Stomach (tissue), 9 donors: ENCODE results near the gene GPC5. TPM values are rescaled to one million over a fixed set of nuclear protein-coding genes. Genes with fewer than 3 reads are reported as not detected.

Experiments
- DNase-seq, 2 donors: peaks; one replicate each; pipeline versions ENCODE4 v3.0.0 to v3.0.0-alpha.2; 2013 to 2019
- H3K27ac ChIP-seq, 5 donors: fragments of 200-600 bp in 4 of 5; sonication (generic) in 4 of 5; one replicate each; pipeline ENCODE4 v1.5.1; 2013 to 2019; ENCODE audit warnings: mild to moderate bottlenecking in 1 of 5, moderate library complexity in 1 of 5
- H3K27me3 ChIP-seq, 3 donors: fragments of 200-600 bp; sonication (generic); one replicate each; pipeline ENCODE4 v1.5.1; 2017 to 2019; ENCODE audit warnings: mixed run types in 1 of 3
- H3K36me3 ChIP-seq, 4 donors: fragments of 200-600 bp; sonication (generic); 1 replicate in 3 of 4; 2 replicates in 1 of 4; pipeline ENCODE4 v1.5.1; 2016 to 2019
- H3K4me1 ChIP-seq, 4 donors: fragments of 200-600 bp; sonication (generic); one replicate each; pipeline ENCODE4 v1.5.1; 2016 to 2019
- H3K4me3 ChIP-seq, 4 donors: fragments of 200-600 bp; sonication (generic) in 3 of 4; one replicate each; pipeline ENCODE4 v1.5.1; 2016 to 2019; ENCODE audit warnings: mild to moderate bottlenecking in 1 of 4
- H3K9me3 ChIP-seq, 4 donors: fragments of 200-600 bp; sonication (generic); one replicate each; pipeline ENCODE4 v1.5.1; 2016 to 2019
- EP300 ChIP-seq: sonication (generic); formaldehyde crosslinking; IDR thresholded peaks from one replicate; pipeline ENCODE4 v1.6.1; 2017; ENCODE audit warnings: antibody characterized with exemption
- POLR2A ChIP-seq, 4 donors: fragments of 450-650 bp; IDR thresholded peaks; one replicate each; pipeline ENCODE4 v1.6.1; 2016; ENCODE audit warnings: antibody characterized with exemption in 4 of 4, control low read depth in 2 of 4, mild to moderate bottlenecking in 1 of 4, moderate library complexity in 1 of 4
- POLR2AphosphoS5 ChIP-seq, 3 donors: sonication (generic); formaldehyde crosslinking; IDR thresholded peaks; one replicate each; pipeline ENCODE4 v1.6.1; 2016; ENCODE audit warnings: antibody characterized with exemption in 3 of 3
- WGBS, 5 donors: extraction: QIAGEN DNeasy Blood & Tissue Kit in 3 of 5; methylation state at CpG; one replicate each; pipeline versions ENCODE4 v1.1.5 to v1.1.7; 2013 to 2018; 5-methylcytosine and 5-hydroxymethylcytosine counted together
- intact Hi-C: fragments of 100-400 bp; cut with DNase I; formaldehyde crosslinking; loops from one replicate; pipeline ENCODE4 v1.15.1; 2023; ENCODE audit warnings: low total_unique reads
- polyA plus RNA-seq, 3 donors: library from polyadenylated mRNA; stranded (reverse); fragments of 200-250 nt; gene quantifications; one replicate each; pipeline ENCODE4 v1.2.3, GENCODE V29; 2013
- total RNA-seq, 5 donors: library from RNA; depleted of rRNA; stranded (reverse); fragments of >200 nt; gene quantifications; one replicate each; pipeline versions ENCODE4 v1.1.0 to v1.2.3, GENCODE V29; 2014 to 2016
- TF ChIP-seq, protein P1 (sequence below), 7 experiments: fragments of 450-650 bp in 4 of 7; fragments of 200-600 bp in 3 of 7; sonication (generic) in 3 of 7; IDR thresholded peaks; one replicate each; pipeline ENCODE4 v1.5.1; 2016 to 2019; ENCODE audit warnings: antibody characterized with exemption in 7 of 7, control low read depth in 2 of 7, mild to moderate bottlenecking in 1 of 7
- donor health status: healthy with polysubstance abuse.
- donor health status: Bipolar disorder and iron deficiency.
- donor health status: healthy.

Gene GPC5
- total and polyA plus RNA-seq, 8 donors: 0.87 to 2.8 TPM; not detected in 6

- intact Hi-C loops: no loop called here
- Histone ChIP-seq H3K27me3 (no peaks in the 10 kb centered on the region), H3K4me3 (no peak overlapping the region), H3K9me3 (no peaks in the 10 kb centered on the region), H3K4me1 (peaks cover 0 to 4% (median 0%) of the 10 kb centered on the region in 4 donors), H3K27ac (no peak overlapping the region), H3K36me3 (no peaks in the 10 kb centered on the region)
- no peak for DNase-seq
- TF ChIP-seq, protein P1, sequence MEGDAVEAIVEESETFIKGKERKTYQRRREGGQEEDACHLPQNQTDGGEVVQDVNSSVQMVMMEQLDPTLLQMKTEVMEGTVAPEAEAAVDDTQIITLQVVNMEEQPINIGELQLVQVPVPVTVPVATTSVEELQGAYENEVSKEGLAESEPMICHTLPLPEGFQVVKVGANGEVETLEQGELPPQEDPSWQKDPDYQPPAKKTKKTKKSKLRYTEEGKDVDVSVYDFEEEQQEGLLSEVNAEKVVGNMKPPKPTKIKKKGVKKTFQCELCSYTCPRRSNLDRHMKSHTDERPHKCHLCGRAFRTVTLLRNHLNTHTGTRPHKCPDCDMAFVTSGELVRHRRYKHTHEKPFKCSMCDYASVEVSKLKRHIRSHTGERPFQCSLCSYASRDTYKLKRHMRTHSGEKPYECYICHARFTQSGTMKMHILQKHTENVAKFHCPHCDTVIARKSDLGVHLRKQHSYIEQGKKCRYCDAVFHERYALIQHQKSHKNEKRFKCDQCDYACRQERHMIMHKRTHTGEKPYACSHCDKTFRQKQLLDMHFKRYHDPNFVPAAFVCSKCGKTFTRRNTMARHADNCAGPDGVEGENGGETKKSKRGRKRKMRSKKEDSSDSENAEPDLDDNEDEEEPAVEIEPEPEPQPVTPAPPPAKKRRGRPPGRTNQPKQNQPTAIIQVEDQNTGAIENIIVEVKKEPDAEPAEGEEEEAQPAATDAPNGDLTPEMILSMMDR (IDR thresholded peaks at IDR 0.05): no peak
- TF ChIP-seq POLR2A (IDR thresholded peaks at IDR 0.05) (no peak), EP300 (no peak), POLR2AphosphoS5 (IDR thresholded peaks at IDR 0.05) (no peak)
- WGBS, 5 donors: 23 to 46% (median 33%) methylated on average over 4 of the region's 4 CpGs
Observed at GRCh38 chr13:91725646-91726045, 327.2 kb downstream of the GPC5 start.

GRCh38 chr13:91726671-91727070, 328.2 kb downstream of the GPC5 start:
- TF ChIP-seq POLR2AphosphoS5 (IDR thresholded peaks at IDR 0.05): no peak
- TF ChIP-seq, protein P1 (IDR thresholded peaks at IDR 0.05): no peak
- no peak for TF ChIP-seq POLR2A (IDR thresholded peaks at IDR 0.05)
- TF ChIP-seq EP300: no peak
- H3K4me3 ChIP-seq: no peak overlapping the region
- H3K9me3 ChIP-seq: no peaks in the 10 kb centered on the region
- intact Hi-C loops: no loop called here
- DNase-seq: no peak
- H3K4me1 ChIP-seq: peaks cover 0 to 4% (median 0%) of the 10 kb centered on the region in 4 donors
- WGBS, 5 donors: 71 to 81% (median 75%) methylated on average over 6 of the region's 6 CpGs
- H3K27me3 ChIP-seq: no peaks in the 10 kb centered on the region
- H3K36me3 ChIP-seq: no peaks in the 10 kb centered on the region
- no peak overlapping the region for H3K27ac ChIP-seq

GRCh38 chr13:91729859-91730258, 331.4 kb downstream of the GPC5 start:
- Histone ChIP-seq H3K27me3 (no peaks in the 10 kb centered on the region), H3K36me3 (no peaks in the 10 kb centered on the region), H3K27ac (no peak overlapping the region), H3K4me1 (no peaks in the 10 kb centered on the region), H3K4me3 (no peak overlapping the region), H3K9me3 (no peaks in the 10 kb centered on the region)
- TF ChIP-seq POLR2A (IDR thresholded peaks at IDR 0.05): no peak
- TF ChIP-seq EP300: no peak
- no peak for TF ChIP-seq POLR2AphosphoS5 (IDR thresholded peaks at IDR 0.05)
- TF ChIP-seq, protein P1 (IDR thresholded peaks at IDR 0.05): no peak
- 72 to 91% (median 78%) methylated on average over 1 of the region's 1 CpG for WGBS, 5 donors
- intact Hi-C loops: no loop called here
- no peak for DNase-seq

GRCh38 chr13:91739751-91740150, 341.3 kb downstream of the GPC5 start:
- Histone ChIP-seq H3K27ac (no peak overlapping the region), H3K4me1 (no peaks in the 10 kb centered on the region), H3K9me3 (peaks cover 0 to 3% (median 0%) of the 10 kb centered on the region in 4 donors), H3K27me3 (no peaks in the 10 kb centered on the region), H3K36me3 (no peaks in the 10 kb centered on the region), H3K4me3 (no peak overlapping the region)
- no peak for DNase-seq
- TF ChIP-seq POLR2A (IDR thresholded peaks at IDR 0.05): no peak
- TF ChIP-seq POLR2AphosphoS5 (IDR thresholded peaks at IDR 0.05): no peak
- TF ChIP-seq, protein P1 (IDR thresholded peaks at IDR 0.05): no peak
- no peak for TF ChIP-seq EP300
- WGBS, 5 donors: 88 to 98% (median 97%) methylated on average over 2 of the region's 2 CpGs
- intact Hi-C loops: no loop called here
